ENCODE measurements around the gene ACKR2.

GRCh38 chr3:42764561-42765295 lies 44.5 kb upstream of the ACKR2 start:
- TF ChIP-seq CTCF (IDR thresholded peaks at IDR 0.05) (no peak), POLR2A (IDR thresholded peaks at IDR 0.05) (no peak)
